Stimulated activated CD4-positive, alpha-beta T cell treated with anti-CD3 and anti-CD28 coated beads, Interleukin-2, amount 100 ng/mL, for 24 hours (primary cell): ENCODE measurements around the gene CSNK2A2.

Source experiments
- DNase-seq, 2 donors: peaks; one replicate each; pipeline ENCODE4 v3.0.0-alpha.2; 2020

Gene CSNK2A2

GRCh38 chr16:58137581-58137980 is 60.3 kb downstream of the CSNK2A2 start:
- no peak for DNase-seq

- peak; percentile 97 to 98 for DNase-seq
These were observed 68.6 kb downstream of the CSNK2A2 start, which contains the start of gene CFAP20 for GRCh38 chr16:58129097-58129936. Gene CFAP20, minus strand, starts transcription at chr16:58129381. Its CDS starts 266 bp downstream, at chr16:58129115.

DNA sequence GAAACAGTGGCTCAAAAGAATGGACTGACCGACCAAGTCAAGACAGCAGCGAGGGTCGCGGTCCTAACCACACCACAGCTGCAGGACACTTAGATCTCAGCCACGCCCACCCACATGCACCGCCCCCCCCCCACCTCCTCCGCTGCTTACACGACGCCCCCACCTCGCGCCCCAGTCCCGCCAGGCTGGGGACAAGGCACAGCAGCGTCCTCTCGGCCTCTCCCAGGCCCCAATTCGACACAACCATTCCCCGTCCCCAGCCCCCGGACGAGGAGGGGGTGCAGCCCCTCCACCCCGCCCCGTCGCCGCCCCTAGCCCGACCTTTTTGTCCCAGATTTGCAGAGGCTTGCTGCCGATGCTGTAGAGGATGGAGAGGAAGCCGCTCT is 69.2 kb downstream of the CSNK2A2 start:
- DNase-seq = peak in 1 of 2 donors; percentile 32

GRCh38 chr16:58128181-58128631 is 69.7 kb downstream of the CSNK2A2 start:
- DNase-seq = no peak

- DNase-seq = no peak
These were observed 70.3 kb downstream of the CSNK2A2 start for GRCh38 chr16:58127634-58128033.

DNA sequence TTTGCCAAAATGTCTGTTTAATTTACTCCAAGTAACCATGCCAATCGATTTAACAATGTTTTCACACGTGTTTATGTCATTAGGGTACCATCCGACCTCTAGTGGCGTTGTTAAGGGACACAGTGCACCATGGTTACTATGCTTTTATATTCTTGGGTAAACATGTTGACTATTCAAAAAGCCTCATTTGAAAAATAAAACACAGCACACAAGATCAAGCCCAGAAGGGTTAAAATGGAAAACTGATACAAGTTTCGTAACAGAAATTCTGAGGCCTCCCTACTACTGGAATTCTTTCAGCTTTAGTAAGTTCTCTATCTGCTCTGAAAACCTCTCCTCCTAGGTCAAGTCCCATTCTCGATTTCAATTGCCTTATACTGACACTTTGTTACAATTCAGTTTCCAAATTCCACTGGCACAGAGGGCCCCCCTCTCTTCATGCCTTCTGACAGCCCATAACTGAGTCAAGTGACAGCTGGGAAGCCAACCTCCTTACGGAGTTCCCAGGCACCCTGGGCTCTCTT is 70.8 kb downstream of the CSNK2A2 start:
- no peak for DNase-seq

DNA sequence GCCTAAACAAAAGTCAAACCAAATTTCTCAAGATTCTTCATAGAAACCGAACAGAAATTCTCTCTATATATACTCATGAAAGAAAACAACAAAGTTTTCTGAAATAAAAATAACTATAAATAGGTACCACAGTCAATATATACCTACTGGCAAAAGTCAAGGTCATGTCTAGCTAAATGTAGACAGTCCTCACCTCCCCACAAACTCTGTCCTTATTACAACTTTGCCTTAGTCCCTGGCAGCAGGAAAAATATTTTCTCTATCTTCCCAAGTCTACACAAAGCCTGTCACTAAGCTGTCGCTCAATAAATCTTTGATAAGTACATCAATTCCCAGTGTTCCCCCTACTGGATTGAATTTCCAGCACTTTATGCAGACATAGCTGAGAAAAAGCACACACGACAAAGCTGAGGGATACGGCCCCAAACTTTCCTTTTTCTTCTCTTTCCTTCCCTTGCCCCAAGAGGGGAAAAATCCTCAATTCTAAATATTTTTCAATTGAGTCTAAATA is 71.4 kb downstream of the CSNK2A2 start:
- DNase-seq = no peak

DNA sequence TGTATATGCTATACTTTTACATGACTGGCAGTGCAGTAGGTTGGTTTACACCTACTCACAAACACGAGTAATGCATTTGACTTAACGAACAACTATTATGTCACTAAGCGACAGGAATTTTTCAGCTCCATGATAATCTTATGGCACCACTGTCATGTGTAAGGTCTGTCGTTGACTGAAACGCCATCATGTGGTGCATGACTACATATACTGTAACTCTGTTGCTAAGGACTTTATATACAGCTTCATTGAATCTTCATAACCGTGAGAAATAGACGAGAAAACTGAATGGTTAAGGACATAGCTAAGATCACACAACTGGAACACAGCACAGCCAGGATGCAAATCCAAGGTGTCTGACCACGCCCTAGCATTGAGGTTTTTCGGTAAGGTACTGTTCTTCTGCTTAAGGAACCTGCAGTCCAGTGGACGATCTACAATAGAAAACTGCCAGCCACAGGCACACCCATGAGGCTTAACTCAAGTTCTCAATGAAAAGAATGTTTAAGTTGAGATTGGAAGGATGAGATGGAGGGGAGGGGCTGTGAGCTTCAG is 72.0 kb downstream of the CSNK2A2 start:
- no peak for DNase-seq

DNA sequence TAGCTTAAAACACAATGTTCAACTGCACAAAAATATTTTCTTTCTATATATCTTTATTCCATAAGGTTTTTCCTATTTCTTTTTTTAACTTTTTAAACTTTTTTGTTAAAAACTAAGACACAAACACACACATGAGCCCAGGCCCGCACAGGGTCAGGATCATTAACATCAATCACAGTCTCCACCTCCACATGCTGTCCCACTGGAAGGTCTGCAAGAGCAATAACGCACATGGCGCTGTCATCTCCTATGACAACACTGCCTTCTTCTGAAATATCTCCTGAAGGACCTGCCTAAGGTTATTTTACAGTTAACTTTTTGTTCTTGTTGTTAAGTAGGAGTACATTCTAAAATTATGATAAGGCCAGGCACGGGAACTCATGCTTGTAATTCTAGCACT is 72.9 kb downstream of the CSNK2A2 start:
- no peak for DNase-seq

- no peak for DNase-seq
These were observed 73.3 kb downstream of the CSNK2A2 start for GRCh38 chr16:58124601-58124915.

DNA sequence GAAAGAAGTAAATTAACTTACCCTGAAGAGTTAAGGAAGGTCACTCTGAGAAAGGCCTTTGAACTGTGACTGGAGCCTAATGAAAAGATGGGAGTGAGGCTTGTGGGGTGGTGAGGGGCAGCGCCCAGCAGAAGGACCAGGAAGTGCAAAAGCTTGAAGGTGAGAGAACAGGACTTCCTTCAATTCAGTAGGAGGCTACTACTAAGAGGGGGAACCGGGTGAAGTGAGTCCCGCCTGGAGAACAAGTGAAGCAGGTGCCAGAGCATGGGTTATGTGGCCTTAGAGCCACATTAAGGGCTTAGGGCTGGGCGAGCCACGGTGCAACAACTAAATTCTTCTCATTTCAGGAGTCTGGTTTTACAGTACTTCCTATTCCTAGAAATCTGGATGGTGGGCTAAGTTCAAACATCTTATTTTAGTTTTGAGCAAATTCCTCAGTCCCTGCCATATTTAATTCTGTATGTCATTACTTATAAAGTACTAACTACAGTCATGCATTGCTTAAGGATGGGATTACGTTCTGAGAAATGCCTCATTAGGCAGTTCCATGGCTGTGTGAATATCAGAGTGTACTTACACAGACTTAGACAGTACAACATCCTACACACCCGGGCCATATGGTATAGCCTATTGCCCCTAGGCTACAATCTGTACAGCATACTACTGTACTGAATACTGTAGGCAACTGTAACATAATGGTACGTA is 73.9 kb downstream of the CSNK2A2 start:
- DNase-seq = no peak

- no peak for DNase-seq
These were observed 76.8 kb downstream of the CSNK2A2 start for GRCh38 chr16:58121132-58121531.

DNA sequence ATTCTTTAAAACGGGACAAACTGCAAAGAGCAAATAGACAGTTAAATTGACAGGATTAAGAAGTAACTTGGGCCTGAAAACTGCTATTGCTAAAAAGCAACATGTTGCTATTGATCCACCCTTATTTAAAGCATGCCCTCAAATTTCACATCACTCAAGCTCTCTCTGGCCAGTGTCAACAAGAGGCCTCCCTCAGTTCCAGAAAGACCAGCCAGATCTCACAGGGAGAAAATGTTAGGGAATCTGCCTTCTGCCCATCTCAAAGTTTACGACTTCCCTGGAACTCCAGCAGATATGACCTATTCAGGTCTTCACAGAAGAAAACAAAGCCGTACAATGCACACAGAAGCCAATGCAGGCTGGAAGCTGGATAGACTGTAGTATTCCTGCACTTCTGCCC is 77.7 kb downstream of the CSNK2A2 start:
- no peak for DNase-seq

- DNase-seq = no peak
These were observed 78.4 kb downstream of the CSNK2A2 start for GRCh38 chr16:58119509-58119845.

DNA sequence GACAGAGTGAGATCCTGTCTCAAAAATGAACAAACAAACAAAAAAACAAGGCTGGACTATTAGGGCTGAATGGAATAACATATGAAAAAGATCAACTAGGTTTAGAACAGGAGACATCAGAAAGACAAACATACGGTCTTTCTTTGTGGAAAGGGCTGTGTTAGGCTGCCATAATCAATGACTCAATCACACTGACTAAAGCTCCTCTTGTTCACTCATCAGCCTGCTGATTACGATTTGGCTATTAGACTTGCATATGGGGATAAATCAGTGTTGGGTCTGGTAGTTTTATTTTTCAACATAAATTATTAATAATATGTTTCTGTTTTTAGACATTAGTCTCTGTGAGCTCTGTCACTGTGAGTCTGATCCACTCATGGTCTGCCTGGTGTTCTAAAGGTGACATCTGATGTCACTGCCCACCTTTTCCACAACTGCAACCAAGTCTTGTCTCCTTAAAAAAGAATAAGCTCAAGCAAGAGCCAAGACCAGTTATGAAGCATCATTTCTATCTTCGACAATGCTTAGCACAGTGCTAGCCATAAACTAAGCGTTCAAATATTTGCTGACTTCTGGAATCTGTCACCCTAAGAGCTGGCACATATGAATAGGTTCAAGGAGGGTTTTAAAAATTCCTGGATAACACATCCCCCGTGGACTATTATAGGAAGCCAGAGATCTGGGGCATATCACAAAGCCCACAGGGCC is 79.0 kb downstream of the CSNK2A2 start:
- DNase-seq = no peak

GRCh38 chr16:58116529-58116928 is 81.4 kb downstream of the CSNK2A2 start:
- no peak for DNase-seq

DNA sequence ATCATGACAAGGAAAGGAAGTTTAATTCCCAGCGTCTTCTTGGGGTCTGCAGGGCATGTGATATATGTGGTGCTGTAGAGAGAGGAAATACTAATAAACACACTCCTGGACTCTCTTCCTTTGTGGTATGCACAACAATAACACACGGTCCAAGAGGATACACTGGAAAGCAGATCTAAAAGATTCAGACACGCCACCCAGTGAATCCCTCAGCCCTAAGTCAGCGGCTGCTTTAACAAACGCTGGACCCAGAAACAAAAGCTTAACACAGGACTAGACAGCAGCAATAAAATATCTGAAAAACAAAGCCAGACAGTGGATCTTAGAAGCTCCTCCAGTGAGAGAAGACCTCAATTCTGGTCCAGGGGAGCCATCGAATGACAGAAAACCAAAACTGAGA is 81.8 kb downstream of the CSNK2A2 start:
- no peak for DNase-seq

DNA sequence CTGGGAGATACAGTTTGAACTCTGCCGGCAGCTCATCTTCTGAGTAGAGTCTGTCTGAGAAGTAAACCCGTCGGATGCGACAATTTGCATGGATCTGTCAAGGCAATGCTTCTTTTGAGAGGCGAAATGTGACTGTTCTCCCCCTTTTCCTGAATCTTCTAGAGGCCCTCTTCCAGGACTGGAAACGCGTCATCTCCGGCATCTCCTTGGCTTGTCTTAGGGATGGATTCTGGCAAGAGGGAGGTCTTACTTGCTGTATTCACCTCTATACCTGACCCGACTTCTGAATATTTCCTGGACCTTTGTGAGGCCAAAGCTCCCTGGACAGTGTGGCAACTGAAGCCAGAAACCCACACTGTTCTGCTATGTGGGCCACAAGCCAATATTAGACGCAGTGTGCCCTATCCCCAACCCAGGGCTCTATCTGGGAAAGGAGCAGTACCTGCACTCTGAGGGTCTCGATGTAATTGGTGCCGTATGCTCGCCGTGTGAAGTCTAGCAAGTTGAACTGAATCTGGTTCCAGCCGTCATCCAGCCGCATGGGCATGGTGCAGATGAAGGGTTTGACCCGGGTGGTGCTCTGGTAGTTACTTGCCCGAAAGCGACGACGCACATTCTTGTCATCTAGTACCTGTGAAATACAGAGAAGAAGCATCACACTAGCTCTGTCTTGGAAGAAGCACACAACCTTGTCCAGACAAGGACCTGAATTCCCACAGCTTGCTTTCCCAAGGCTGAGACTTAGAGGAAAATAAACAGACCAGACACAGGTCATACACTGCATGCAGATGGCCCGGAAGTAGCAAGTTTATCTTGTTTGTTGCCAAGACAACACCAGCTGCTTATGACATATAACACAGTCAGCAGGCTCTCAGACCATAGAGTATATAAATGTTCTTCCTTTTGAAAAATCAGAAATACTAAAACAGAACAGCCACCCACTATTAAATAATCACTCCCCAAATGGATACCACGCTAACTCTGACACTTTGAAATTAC is 82.8 kb downstream of the CSNK2A2 start:
- no peak for DNase-seq

- DNase-seq = no peak
These were observed 86.6 kb downstream of the CSNK2A2 start for GRCh38 chr16:58111302-58111627.

GRCh38 chr16:58110571-58111301 is 87.2 kb downstream of the CSNK2A2 start:
- DNase-seq = no peak

DNA sequence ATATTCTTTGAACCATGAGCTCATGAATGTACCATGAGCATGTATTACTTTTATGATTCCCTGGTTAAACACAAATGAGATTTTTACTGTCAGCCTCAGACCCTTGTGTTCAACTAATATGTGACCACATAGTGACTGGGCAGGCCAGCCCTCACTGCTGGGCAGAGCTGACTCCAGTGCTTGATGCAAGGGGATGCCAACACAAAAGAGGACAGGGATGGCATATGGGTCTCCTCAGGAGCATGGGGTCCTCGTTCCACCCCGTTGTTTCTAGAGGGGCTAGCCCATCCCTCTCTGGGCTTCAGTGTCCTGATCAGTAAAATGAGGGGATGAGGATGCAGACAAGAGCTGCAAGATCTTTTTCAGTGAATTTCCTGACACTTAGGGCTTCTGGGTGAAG is 88.0 kb downstream of the CSNK2A2 start:
- no peak for DNase-seq
